Activated naive CD4-positive, alpha-beta T cell treated with anti-CD3 and anti-CD28 coated beads, Interleukin-2, amount 50 U/mL, for 24 hours (primary cell): ENCODE measurements around the gene SARDH.
"Not testable (repeated sequence)": the region's sequence is repeated elsewhere in the genome, so short reads cannot be mapped to it uniquely, and the experiment has no call there.

ENCODE experiments used
- H3K27ac Mint-ChIP-seq: one replicate; pipeline ENCODE4 v1.8.0; 2021; ENCODE audit warnings: mild to moderate bottlenecking, mixed read lengths
- H3K27me3 Mint-ChIP-seq: one replicate; pipeline ENCODE4 v1.8.0; 2021; ENCODE audit warnings: mixed read lengths
- H3K36me3 Mint-ChIP-seq: one replicate; pipeline ENCODE4 v1.8.0; 2021; ENCODE audit warnings: mixed read lengths
- H3K4me1 Mint-ChIP-seq: one replicate; pipeline ENCODE4 v1.8.0; 2021; ENCODE audit warnings: mixed read lengths
- H3K4me3 Mint-ChIP-seq: one replicate; pipeline ENCODE4 v1.8.0; 2021; ENCODE audit warnings: mild to moderate bottlenecking, mixed read lengths
- H3K9me3 Mint-ChIP-seq: one replicate; pipeline ENCODE4 v1.8.0; 2021; ENCODE audit warnings: mixed read lengths

The SARDH gene

GRCh38 chr9:133768859-133769510, 30.8 kb upstream of the SARDH start:
- no peaks in the 10 kb centered on the region for H3K4me1 Mint-ChIP-seq
- H3K27ac Mint-ChIP-seq, result no peak overlapping the region
- no peaks in the 10 kb centered on the region for H3K27me3 Mint-ChIP-seq
- peaks cover 12% of the 10 kb centered on the region for H3K36me3 Mint-ChIP-seq
- peaks cover 6% of the 10 kb centered on the region for H3K9me3 Mint-ChIP-seq
- H3K4me3 Mint-ChIP-seq, result no peak overlapping the region

GRCh38 chr9:133768371-133768858, 30.3 kb upstream of the SARDH start:
- no peak overlapping the region for H3K4me3 Mint-ChIP-seq
- H3K27ac Mint-ChIP-seq, result no peak overlapping the region
- H3K9me3 Mint-ChIP-seq, result peaks cover 6% of the 10 kb centered on the region
- no peaks in the 10 kb centered on the region for H3K4me1 Mint-ChIP-seq
- no peaks in the 10 kb centered on the region for H3K27me3 Mint-ChIP-seq
- peaks cover 14% of the 10 kb centered on the region for H3K36me3 Mint-ChIP-seq

GRCh38 chr9:133767625-133768024, 29.5 kb upstream of the SARDH start:
- peaks cover 6% of the 10 kb centered on the region for H3K9me3 Mint-ChIP-seq
- H3K36me3 Mint-ChIP-seq, result peaks cover 14% of the 10 kb centered on the region
- H3K27me3 Mint-ChIP-seq, result no peaks in the 10 kb centered on the region

GRCh38 chr9:133767008-133767407, 28.9 kb upstream of the SARDH start:
- Mint-ChIP-seq H3K27me3 (no peaks in the 10 kb centered on the region), H3K36me3 (peaks cover 14% of the 10 kb centered on the region), H3K27ac (no peak overlapping the region), H3K4me3 (no peak overlapping the region), H3K4me1 (no peaks in the 10 kb centered on the region), H3K9me3 (peaks cover 6% of the 10 kb centered on the region)

More at GRCh38 chr9:133767625-133768024, 29.5 kb upstream of the SARDH start:
- H3K4me3 Mint-ChIP-seq, result no peak overlapping the region
- H3K27ac Mint-ChIP-seq, result no peak overlapping the region
- no peaks in the 10 kb centered on the region for H3K4me1 Mint-ChIP-seq

GRCh38 chr9:133766234-133766633, 28.1 kb upstream of the SARDH start:
- not testable (repeated sequence) for H3K9me3 Mint-ChIP-seq, H3K4me3 Mint-ChIP-seq, H3K27me3 Mint-ChIP-seq, H3K27ac Mint-ChIP-seq, H3K4me1 Mint-ChIP-seq
- peaks cover 14% of the 10 kb centered on the region for H3K36me3 Mint-ChIP-seq

- Mint-ChIP-seq H3K27ac (no peak overlapping the region), H3K36me3 (peaks cover 12% of the 10 kb centered on the region), H3K4me1 (no peaks in the 10 kb centered on the region), H3K27me3 (no peaks in the 10 kb centered on the region), H3K4me3 (no peak overlapping the region), H3K9me3 (peaks cover 6% of the 10 kb centered on the region)
Observed at GRCh38 chr9:133763272-133764183, 25.4 kb upstream of the SARDH start.

GRCh38 chr9:133762488-133763271, 24.5 kb upstream of the SARDH start:
- no peaks in the 10 kb centered on the region for H3K4me1 Mint-ChIP-seq
- no peak overlapping the region for H3K27ac Mint-ChIP-seq
- peaks cover 11% of the 10 kb centered on the region for H3K36me3 Mint-ChIP-seq
- peaks cover 6% of the 10 kb centered on the region for H3K9me3 Mint-ChIP-seq
- no peak overlapping the region for H3K4me3 Mint-ChIP-seq
- no peaks in the 10 kb centered on the region for H3K27me3 Mint-ChIP-seq

GRCh38 chr9:133761641-133762248, 23.6 kb upstream of the SARDH start:
- H3K27me3 Mint-ChIP-seq, result no peaks in the 10 kb centered on the region
- no peaks in the 10 kb centered on the region for H3K4me1 Mint-ChIP-seq
- peaks cover 6% of the 10 kb centered on the region for H3K9me3 Mint-ChIP-seq
- H3K4me3 Mint-ChIP-seq, result no peak overlapping the region
- peaks cover 8% of the 10 kb centered on the region for H3K36me3 Mint-ChIP-seq
- H3K27ac Mint-ChIP-seq, result no peak overlapping the region

- no peaks in the 10 kb centered on the region for H3K4me1 Mint-ChIP-seq
- H3K27ac Mint-ChIP-seq, result no peak overlapping the region
- peaks cover 7% of the 10 kb centered on the region for H3K36me3 Mint-ChIP-seq
- no peaks in the 10 kb centered on the region for H3K27me3 Mint-ChIP-seq
- no peak overlapping the region for H3K4me3 Mint-ChIP-seq
- peaks cover 3% of the 10 kb centered on the region for H3K9me3 Mint-ChIP-seq
Observed at GRCh38 chr9:133760713-133761290, 22.6 kb upstream of the SARDH start.

- no peak overlapping the region for H3K27ac Mint-ChIP-seq
- peaks cover 7% of the 10 kb centered on the region for H3K36me3 Mint-ChIP-seq
- H3K4me1 Mint-ChIP-seq, result no peaks in the 10 kb centered on the region
- no peaks in the 10 kb centered on the region for H3K27me3 Mint-ChIP-seq
- H3K4me3 Mint-ChIP-seq, result no peak overlapping the region
- H3K9me3 Mint-ChIP-seq, result no peaks in the 10 kb centered on the region
Observed at GRCh38 chr9:133759946-133760345, 21.8 kb upstream of the SARDH start.

GRCh38 chr9:133759146-133759900, 21.2 kb upstream of the SARDH start:
- Mint-ChIP-seq H3K27ac (no peak overlapping the region), H3K36me3 (peaks cover 5% of the 10 kb centered on the region), H3K9me3 (no peaks in the 10 kb centered on the region), H3K4me3 (no peak overlapping the region), H3K4me1 (no peaks in the 10 kb centered on the region), H3K27me3 (no peaks in the 10 kb centered on the region)

GRCh38 chr9:133758228-133758627, 20.1 kb upstream of the SARDH start:
- Mint-ChIP-seq H3K27me3 (peaks cover 6% of the 10 kb centered on the region), H3K9me3 (no peaks in the 10 kb centered on the region), H3K4me1 (no peaks in the 10 kb centered on the region), H3K27ac (no peak overlapping the region), H3K4me3 (no peak overlapping the region), H3K36me3 (no peaks in the 10 kb centered on the region)

- Mint-ChIP-seq H3K27me3 (peaks cover 11% of the 10 kb centered on the region), H3K4me3 (no peak overlapping the region), H3K36me3 (no peaks in the 10 kb centered on the region), H3K9me3 (no peaks in the 10 kb centered on the region), H3K27ac (no peak overlapping the region), H3K4me1 (no peaks in the 10 kb centered on the region)
Observed at GRCh38 chr9:133754688-133755227, 16.6 kb upstream of the SARDH start.

- Mint-ChIP-seq H3K27me3 (peaks cover 11% of the 10 kb centered on the region), H3K4me1 (no peaks in the 10 kb centered on the region), H3K27ac (no peak overlapping the region), H3K4me3 (no peak overlapping the region), H3K9me3 (no peaks in the 10 kb centered on the region), H3K36me3 (no peaks in the 10 kb centered on the region)
Observed at GRCh38 chr9:133754187-133754586, 16.0 kb upstream of the SARDH start.
